GM19043 (cell line): Measurements from ENCODE around the gene ATP5IF1.

Experiments used
- ATAC-seq: cut with Tn5 transposase; IDR thresholded peaks from one replicate; pipeline ENCODE4 v1.9.1; 2021; ENCODE audit warnings: low read depth; ENCODE audit not compliant: unreplicated experiment

Gene ATP5IF1

DNA sequence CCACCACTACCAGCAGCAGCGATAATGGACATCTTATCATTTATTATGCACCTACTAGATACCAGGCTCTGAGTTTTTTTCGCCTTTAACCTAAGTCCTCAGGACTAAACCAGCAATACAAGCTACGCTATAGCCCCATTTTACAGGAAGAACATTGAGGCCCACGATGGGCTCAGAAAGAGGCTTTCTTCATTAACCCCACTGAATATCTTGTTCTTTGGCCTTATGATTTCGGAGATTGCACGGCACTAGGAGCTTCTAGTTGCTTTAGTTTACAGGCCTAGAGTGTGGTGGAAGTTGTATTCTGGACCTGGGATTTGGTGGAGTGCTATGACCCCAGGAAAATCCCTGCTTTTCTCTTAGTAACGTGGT, 24.9 kb downstream of the ATP5IF1 start:
- no peak for ATAC-seq

DNA sequence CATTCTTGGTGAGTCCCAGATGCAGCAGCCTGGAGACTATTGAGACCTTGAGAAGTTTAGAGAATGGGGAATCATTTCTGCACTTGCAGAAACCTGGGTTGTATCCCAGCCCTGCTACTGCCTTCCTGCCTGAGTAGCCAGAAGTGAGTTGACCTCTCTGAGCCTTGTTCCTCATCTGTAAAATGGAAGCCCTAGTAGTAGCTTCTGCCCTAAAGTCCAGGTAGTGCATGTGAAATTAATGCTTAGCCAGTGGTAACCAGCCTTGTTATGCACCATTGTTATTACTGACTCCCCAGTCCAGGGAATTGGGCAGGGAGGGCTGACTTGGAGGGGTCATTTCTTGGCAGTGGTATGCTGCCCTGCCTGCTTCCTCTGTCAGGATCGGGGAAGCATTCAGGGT, 29.0 kb downstream of the ATP5IF1 start:
- no peak for ATAC-seq

DNA sequence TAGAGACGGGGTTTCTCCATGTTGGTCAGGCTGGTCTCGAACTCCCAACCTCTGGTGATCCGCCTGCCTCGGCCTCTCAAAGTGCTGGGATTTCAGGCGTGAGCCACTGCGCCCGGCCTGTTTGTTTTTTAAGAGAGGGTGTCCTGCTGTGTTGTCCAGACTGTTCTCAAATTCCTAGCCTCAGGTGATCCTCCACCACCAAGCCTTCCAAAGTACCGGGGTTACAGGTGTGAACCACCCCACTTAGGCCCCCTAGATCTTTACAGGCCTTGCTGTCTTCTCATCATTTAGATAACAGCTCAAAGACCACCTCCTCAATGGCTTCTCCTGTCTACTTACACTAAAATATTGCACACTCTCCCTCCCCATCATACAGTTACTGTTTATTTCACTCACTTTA, 29.7 kb downstream of the ATP5IF1 start:
- ATAC-seq: no peak

DNA sequence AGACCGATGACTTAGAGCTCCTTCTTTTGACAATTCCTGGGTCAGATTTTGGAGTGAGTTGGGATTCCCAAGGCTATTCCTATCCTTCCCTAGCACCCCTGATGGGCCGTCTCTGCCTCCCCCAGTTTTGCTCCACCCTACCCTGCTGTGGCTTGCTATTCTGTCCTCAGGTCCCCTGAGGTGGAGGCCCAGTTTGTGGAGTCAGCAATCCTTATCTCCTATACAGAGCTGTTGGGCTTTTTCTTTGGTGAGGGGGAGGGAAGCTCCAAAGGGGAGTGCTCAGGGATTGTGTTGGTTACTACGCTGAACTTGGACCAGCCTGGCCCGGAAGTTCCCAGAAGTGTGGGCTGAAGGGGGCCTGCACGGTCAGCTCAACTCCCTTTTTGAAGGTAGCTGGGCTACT, 31.0 kb downstream of the ATP5IF1 start:
- no peak for ATAC-seq

DNA sequence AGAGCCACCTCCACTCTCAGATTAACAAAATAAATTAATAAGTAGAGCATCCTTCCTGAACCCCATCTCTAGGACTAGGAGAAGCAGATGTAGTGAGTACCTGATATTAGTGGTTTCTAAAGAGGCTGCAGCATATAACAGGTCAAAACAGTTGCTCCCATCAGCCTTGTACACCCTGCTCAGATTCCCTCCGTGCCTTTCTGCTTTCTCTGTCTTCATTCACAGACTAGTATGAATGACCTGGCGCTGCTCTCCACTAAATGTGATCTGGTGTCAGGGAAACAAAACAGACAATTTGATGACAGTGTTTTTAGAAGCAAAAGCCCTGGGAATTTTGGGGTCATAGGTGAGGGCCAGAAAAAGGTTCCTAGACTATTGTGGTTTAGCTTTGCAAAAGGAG, 31.7 kb downstream of the ATP5IF1 start:
- ATAC-seq: no peak

DNA sequence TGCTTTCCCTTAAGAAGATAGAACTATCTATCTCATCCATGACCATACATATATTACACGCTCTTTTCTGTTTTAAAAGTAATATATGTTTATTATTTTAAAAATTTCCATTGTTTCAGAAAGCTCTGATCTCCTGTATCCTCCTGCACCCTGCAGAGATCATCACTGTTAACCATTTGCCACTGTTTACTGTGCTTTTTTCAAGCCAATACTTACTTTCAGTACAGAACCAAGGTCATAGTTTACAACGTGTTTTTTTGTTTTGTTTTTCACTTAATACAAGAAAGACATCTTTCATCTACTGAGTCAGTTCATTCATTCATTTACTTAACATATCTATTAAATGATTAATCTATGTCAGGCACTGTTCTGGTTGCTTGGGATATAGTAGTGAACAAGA, 33.6 kb downstream of the ATP5IF1 start:
- ATAC-seq: no peak

DNA sequence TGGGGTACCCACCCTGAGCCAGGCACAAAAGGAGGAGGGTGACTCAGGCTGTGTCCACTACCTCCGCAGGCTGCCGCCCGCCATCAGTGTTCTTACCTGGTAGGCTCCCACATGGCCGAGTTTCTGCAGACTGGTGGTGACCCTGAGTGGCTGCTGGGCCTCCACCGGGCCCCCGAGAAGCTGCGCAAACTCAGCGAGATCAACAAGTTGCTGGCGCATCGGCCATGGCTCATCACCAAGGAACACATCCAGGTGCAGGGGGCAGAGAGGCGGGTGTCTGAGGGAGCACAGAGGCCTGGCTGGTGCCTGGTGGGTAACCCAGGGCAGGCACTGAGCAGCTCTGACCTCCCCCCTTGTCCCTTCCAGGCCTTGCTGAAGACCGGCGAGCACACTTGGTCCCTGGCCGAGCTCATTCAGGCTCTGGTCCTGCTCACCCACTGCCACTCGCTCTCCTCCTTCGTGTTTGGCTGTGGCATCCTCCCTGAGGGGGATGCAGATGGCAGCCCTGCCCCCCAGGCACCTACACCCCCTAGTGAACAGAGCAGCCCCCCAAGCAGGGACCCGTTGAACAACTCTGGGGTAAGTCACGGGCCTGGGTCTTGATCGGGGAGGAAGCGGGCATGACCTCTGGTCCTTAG, 36.4 kb downstream of the ATP5IF1 start:
- no peak for ATAC-seq

DNA sequence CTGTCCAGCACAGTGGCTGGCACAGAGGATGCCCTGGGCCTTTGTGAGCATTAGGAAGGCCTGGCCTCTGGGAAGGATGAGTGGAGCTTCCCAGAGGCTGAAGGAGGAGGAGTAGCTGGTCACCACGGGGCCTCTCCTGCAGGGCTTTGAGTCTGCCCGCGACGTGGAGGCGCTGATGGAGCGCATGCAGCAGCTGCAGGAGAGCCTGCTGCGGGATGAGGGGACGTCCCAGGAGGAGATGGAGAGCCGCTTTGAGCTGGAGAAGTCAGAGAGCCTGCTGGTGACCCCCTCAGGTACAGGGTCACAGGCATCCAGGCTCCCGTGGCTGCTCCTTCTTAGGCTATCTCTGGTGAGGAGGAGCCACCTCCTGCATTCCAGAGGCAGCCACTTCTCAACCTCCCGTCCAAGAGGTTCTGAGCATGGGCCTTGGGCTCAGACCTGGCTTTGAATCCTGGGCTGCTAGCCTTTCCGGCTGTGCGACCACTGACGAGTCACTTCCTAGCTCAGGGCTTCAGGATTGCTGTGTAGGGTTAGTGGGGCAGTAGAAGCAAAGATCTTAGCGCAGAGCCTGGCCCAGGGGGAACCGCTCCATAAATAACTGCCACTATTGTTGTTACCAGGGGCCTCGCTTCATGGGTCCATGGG, 37.4 kb downstream of the ATP5IF1 start:
- ATAC-seq: no peak

DNA sequence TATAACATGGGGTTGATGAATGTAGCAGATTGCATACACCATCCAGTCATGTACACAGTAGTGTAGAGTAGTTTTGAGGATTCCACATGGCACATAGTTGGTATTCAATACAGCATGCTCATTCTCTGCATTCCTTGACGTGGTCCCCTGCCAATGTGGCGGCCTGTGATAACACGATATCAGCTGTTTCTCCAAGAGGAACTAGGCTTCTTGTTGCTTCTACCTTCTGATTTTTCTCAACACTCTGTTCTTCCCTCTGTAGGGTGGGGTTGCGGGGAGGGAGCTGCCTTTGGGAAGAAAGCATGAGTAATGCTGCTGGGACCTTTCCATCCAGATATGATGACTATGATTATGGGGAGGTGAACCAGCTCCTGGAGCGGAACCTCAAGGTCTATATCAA, 42.8 kb downstream of the ATP5IF1 start:
- ATAC-seq: no peak

DNA sequence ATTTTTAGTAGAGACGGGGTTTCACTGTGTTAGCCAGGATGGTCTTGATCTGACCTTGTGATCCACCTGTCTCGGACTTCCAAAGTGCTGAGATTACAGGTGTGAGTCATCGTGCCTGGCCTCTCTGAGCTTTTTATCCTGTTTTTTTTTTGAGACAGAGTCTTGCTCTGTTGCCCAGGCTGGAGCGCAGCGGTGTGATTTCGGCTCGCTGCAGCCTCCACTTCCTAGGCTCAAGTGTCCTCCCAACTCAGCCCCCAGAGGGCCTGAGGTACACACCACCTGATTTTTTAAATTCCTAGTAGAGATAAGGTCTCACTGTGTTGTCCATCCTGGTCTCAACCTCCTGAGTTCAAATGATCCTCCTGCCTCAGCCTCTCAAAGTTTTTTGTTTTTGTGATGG, 43.8 kb downstream of the ATP5IF1 start:
- ATAC-seq: no peak

DNA sequence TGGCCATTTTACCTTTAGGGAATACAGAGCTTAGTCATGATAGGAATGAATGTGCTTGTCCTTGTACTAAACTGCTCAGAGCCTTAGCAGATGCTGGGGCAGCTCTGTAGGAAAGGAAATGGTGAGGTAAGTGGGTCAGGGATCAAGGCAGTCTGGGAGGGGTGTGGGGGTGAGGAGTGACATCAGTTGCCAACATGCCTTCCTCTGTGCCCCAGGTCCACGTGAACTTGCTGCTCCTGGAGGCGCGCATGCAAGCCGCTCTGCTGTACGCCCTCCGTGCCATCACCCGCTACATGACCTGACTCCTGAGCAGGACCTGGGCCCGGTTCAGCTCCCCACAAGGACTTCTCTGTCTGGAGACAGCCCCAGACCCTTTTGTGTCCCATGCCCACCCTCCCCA, 44.6 kb downstream of the ATP5IF1 start:
- ATAC-seq: no peak

DNA sequence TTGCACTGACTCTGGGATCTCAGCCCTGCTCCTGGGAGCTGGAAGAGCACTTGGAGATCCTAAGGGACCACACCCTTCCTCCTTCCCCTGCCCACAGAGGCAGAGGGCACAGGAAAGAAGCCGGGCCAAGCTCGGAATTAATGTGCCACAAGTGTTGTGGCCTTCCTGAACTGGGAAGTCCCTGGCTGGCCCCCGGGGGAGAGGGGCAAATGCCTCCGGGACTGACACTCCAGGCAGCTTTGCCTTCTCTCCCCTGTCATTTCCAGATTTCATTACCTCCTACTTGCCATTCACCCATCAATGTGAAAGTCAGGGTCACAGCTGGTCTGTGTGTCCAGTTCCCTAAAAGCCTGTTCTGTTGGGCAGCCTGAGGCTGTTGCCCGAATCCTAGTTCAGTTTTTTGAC, 45.1 kb downstream of the ATP5IF1 start:
- ATAC-seq: no peak

DNA sequence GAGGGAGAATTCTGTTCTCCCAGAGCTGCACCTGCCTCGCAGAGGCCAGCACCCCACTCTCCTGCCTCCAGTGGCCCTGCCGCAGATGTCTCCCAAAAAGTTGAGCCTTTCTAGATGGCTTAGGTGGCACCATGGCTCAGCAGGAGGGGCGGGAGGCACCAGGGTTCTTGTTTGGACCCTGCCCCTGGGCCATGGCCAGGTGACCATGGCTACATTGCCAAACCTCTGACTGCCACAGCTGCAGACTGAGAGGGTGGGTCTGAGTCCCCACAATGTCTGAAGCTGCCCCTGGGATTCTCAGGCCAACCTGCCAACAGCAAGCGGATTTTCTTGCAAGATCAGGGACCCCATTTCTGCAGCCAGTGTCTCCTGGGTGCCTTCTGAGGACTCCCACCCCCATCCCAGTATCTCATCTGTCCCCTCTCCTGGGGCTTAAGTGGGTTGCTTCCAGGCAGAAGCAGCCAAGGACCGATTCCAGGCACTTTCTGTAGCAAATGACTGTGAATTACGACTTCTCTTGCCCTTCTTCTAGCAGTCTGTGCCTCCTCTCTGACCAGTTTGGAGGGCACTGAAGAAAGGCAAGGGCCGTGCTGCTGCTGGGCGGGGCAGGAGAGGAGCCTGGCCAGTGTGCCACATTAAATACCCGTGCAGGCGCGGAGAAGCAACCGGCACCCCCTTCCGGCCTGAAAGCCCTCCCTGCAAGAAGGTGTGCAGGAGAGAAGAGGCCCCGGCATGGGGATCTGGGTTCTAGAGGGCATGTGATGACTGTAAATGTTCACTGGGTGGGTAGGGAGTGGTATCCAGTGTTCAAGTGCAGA, 45.9 kb downstream of the ATP5IF1 start:
- ATAC-seq: no peak

DNA sequence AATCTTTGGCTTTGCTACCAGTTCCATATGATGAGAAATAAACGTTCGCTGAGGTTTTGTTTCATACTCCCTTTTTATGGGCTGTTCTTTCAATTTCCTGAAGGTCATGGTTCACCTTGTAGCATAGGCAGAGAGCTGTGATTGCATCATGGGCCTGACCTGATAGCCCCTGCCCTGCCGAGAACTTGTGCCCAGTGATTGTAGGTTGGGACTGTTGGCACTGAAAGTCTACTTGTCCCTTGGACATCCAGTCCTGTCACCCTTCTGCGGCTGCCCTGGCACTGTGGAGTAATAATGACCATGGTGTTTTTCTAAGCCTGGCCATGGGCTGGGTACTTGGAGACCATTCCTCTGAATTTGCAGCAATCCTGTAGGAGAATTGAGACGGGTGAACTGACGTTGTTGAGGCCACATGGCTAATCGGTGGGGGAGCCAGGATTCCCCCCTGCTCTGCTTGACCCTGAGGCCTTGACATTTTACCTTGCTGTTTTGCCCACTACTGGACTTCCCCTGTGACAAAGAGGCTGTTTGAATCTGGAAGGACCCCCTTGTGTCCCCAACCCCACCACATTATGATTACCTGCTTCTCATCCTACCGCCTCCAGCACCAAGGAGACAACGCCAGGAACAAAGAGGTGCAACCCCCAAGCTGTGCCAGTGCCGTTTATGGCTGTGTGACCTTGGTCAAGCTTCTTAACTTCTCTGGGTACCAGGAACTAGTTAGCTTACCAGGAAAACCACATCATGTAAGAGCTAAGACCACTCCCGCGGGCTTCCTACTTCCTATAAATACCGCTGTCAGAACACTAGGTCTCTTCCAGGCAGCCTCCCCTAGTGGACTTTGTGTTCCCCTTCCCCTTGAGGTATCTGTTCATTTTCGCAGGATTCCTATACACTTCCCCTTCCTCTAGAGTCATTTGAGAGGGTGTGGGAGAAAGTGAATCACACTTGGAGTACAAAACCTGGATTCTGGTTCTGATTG, 46.8 kb downstream of the ATP5IF1 start:
- ATAC-seq: no peak

DNA sequence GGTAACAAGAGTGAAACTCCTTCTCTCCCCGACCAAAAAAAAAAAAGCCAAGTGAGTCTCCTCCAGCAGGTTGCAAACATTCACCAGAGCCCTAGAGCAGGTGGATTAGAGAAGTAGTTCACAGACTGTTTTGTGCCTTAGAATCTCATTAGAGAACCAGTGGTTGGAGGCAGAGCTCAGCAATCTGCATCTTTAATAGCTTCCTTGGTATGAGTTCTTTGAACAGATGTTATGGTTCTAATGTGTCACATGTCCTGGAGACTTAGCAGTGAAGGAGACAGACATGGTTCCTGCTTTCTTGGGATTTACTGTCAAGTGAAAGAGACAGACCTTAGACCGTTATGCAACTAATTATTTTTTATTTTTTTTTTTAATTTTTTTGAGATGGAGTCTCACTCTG, 50.2 kb downstream of the ATP5IF1 start:
- ATAC-seq: no peak
